ENCODE measurements around the gene SLC7A14. TPM values are rescaled to one million over a fixed set of nuclear protein-coding genes. Genes with fewer than 3 reads are reported as not detected.

The SLC7A14 gene
- total RNA-seq, 1 donor from 2014 or later, result 0.07 TPM

DNA sequence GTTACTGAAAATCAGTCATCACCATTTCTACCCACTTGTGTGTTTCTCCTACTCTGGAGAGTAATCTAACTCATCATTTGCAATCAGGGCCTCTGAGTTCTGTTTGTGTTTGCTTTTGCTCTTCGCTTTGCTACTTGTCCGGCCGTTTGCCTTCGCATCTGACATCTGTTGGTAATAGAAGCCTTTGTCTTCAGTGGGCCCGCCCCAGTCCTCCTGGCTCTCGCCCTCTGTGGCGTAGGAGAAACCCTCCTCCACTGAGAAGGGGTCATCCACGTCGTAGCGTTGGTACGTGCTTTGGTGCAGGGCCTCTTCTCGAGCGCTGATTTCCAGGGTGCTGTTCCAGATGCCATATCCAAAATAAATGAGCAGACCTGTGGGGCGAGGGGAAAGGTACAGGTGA, 118.9 kb downstream of the SLC7A14 start:
- no peak overlapping the region for H3K4me3 Mint-ChIP-seq
- H3K36me3 Mint-ChIP-seq (ENCODE audit: low read depth), result no peaks in the 10 kb centered on the region
- H3K27ac Mint-ChIP-seq (ENCODE audit: unreplicated experiment), result no peak overlapping the region
- TF ChIP-seq, protein P1, sequence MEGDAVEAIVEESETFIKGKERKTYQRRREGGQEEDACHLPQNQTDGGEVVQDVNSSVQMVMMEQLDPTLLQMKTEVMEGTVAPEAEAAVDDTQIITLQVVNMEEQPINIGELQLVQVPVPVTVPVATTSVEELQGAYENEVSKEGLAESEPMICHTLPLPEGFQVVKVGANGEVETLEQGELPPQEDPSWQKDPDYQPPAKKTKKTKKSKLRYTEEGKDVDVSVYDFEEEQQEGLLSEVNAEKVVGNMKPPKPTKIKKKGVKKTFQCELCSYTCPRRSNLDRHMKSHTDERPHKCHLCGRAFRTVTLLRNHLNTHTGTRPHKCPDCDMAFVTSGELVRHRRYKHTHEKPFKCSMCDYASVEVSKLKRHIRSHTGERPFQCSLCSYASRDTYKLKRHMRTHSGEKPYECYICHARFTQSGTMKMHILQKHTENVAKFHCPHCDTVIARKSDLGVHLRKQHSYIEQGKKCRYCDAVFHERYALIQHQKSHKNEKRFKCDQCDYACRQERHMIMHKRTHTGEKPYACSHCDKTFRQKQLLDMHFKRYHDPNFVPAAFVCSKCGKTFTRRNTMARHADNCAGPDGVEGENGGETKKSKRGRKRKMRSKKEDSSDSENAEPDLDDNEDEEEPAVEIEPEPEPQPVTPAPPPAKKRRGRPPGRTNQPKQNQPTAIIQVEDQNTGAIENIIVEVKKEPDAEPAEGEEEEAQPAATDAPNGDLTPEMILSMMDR (conservative IDR thresholded peaks at IDR 0.05), result no peak
- no peak for DNase-seq (ENCODE audit: low read depth, low spot score)
- no peaks in the 10 kb centered on the region for H3K9me3 Mint-ChIP-seq
- no peaks in the 10 kb centered on the region for H3K27me3 Mint-ChIP-seq (ENCODE audit: low read depth)
- peaks cover 28% of the 10 kb centered on the region for H3K4me1 Mint-ChIP-seq

DNA sequence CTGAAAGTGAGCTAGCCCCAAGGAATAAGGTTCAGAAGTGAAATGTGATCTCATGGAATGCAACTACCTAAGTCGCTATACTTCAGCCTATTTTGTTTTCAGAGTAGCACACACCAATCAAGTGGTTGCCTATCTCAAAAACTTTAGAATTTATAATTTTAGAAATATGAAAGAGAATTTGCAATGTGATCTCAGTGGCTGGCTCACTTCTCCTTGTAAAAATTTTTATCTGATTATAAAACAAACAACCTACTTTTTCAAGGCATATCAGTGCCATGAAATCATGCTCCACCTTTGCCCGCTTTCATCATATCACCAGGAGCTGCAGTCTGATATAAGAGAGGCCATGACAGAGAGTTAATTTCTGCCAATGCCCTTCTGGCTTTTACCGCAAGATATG, 119.9 kb downstream of the SLC7A14 start:
- Mint-ChIP-seq H3K27ac (ENCODE audit: unreplicated experiment) (no peak overlapping the region), H3K4me1 (peaks cover 24% of the 10 kb centered on the region), H3K36me3 (ENCODE audit: low read depth) (no peaks in the 10 kb centered on the region), H3K4me3 (no peak overlapping the region), H3K9me3 (no peaks in the 10 kb centered on the region), H3K27me3 (ENCODE audit: low read depth) (no peaks in the 10 kb centered on the region)
- DNase-seq (ENCODE audit: low read depth, low spot score), result no peak
- TF ChIP-seq, protein P1 (conservative IDR thresholded peaks at IDR 0.05), result no peak

DNA sequence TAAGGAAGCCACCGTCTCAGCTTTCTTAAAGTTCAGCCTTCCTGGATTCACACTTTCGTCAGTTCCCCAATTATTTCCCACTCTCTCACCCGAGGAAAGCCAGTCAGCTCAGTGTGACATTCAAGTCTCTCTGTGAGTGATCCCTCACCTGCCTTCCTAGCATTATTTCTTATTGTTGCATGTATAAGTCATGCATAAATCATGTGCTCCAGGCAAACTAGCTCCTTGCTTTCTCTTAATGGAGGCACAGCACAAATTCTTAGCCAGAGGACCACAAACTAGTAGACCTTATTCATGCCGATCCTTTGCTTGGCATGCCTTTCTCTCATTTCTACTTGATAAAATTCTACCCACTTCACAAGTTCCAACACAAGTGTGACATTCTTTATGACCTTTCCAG, 122.9 kb downstream of the SLC7A14 start:
- no peak overlapping the region for H3K27ac Mint-ChIP-seq (ENCODE audit: unreplicated experiment)
- H3K4me1 Mint-ChIP-seq, result peaks cover 11% of the 10 kb centered on the region
- H3K36me3 Mint-ChIP-seq (ENCODE audit: low read depth), result no peaks in the 10 kb centered on the region
- H3K4me3 Mint-ChIP-seq, result no peak overlapping the region
- H3K27me3 Mint-ChIP-seq (ENCODE audit: low read depth), result no peaks in the 10 kb centered on the region
- no peaks in the 10 kb centered on the region for H3K9me3 Mint-ChIP-seq
- TF ChIP-seq, protein P1 (conservative IDR thresholded peaks at IDR 0.05), result no peak
- DNase-seq (ENCODE audit: low read depth, low spot score), result no peak

DNA sequence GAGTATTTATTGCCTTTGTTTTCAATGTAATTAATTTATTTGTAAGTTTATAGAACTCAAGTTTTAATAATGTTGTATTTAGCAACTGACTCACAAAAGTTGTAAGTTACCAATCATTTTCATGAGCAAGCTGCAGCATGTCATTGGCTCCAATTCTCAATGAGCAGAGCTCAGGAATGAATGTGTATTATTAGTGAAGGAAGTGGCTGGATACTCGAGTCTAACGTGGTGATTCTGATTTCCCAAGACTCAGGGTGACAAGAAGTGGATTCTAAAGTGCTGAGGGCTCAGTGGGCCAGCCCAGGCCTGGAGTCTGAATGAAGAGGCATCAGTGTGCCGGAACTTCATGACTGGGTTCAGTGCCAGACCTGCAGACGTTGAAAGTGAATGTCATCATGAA, 127.6 kb downstream of the SLC7A14 start:
- DNase-seq (ENCODE audit: low read depth, low spot score), result no peak
- Mint-ChIP-seq H3K36me3 (ENCODE audit: low read depth) (no peaks in the 10 kb centered on the region), H3K27ac (ENCODE audit: unreplicated experiment) (no peak overlapping the region), H3K9me3 (no peaks in the 10 kb centered on the region), H3K27me3 (ENCODE audit: low read depth) (no peaks in the 10 kb centered on the region), H3K4me3 (no peak overlapping the region), H3K4me1 (no peaks in the 10 kb centered on the region)
- TF ChIP-seq, protein P1 (conservative IDR thresholded peaks at IDR 0.05), result no peak

DNA sequence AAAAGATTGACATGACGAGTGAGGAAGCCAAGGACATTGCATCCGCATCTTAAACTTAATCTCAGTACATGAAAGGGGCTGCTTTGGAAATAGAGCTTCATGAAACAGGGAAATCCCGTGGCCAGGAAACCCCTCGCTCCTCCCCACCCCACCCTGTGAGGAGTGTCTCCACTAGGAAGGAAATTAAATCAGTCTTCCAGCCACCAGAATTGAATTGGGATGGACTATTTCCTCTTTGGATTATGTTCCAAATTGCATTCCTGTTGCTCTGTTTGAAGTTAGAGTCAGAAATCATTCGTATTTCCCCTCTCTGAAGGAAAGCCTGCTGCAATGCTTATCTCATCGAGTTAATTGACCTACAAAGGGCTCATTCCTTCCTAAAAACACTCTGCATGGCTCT, 131.4 kb downstream of the SLC7A14 start:
- TF ChIP-seq, protein P1 (conservative IDR thresholded peaks at IDR 0.05), result no peak
- Mint-ChIP-seq H3K4me1 (no peaks in the 10 kb centered on the region), H3K27me3 (ENCODE audit: low read depth) (no peaks in the 10 kb centered on the region), H3K9me3 (no peaks in the 10 kb centered on the region), H3K27ac (ENCODE audit: unreplicated experiment) (no peak overlapping the region), H3K4me3 (no peak overlapping the region), H3K36me3 (ENCODE audit: low read depth) (no peaks in the 10 kb centered on the region)
- no peak for DNase-seq (ENCODE audit: low read depth, low spot score)

DNA sequence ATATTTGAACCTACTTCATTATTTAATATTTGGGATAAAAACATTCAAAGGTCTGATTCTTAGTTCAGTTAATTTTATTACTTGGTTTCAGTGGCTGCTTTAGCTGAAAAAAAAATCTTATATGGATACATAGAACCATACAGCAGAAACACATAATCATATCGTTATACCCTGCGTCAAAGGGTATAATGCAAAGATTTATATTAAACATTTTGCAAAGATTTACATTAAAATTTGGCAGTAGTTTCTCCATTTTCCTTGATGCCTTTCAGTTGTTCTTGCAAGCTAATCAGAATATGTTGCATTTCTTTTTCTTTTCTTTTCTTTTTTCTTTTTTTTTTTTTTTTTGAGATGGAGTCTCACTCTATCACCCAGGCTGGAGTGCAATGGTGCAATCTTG, 135.8 kb downstream of the SLC7A14 start:
- H3K9me3 Mint-ChIP-seq, result no peaks in the 10 kb centered on the region
- no peak overlapping the region for H3K4me3 Mint-ChIP-seq
- H3K27me3 Mint-ChIP-seq (ENCODE audit: low read depth), result no peaks in the 10 kb centered on the region
- TF ChIP-seq, protein P1 (conservative IDR thresholded peaks at IDR 0.05), result no peak
- no peak for DNase-seq (ENCODE audit: low read depth, low spot score)
- H3K27ac Mint-ChIP-seq (ENCODE audit: unreplicated experiment), result no peak overlapping the region
- H3K36me3 Mint-ChIP-seq (ENCODE audit: low read depth), result no peaks in the 10 kb centered on the region
- H3K4me1 Mint-ChIP-seq, result peaks cover 13% of the 10 kb centered on the region

Measured in neural crest cell (in vitro differentiated cells).